Pancreas (tissue), 10 donors: ENCODE measurements around the gene PPP4R3B. TPM values are rescaled to one million over a fixed set of nuclear protein-coding genes. Genes with fewer than 3 reads are reported as not detected.
A peak's percentile ranks its signal among the peaks of the same experiment; 100 is the strongest.

Source experiments
- ATAC-seq, 4 donors: fragments of 200-7000 bp; cut with Tn5 transposase; one replicate each; pipeline versions ENCODE4 v1.8.0 to v1.9.1; 2020; ENCODE audit warnings: mild to moderate bottlenecking in 4 of 4, moderate library complexity in 4 of 4
- DNase-seq, 6 donors: peaks; one replicate each; pipeline ENCODE4 v3.0.0-alpha.2; 2020
- FAIRE-seq: peaks from 2 replicates; lab custom pipeline; 2012; peaks lifted over from hg19 to GRCh38; lab: Jason Lieb, UNC
- H3K27ac ChIP-seq, 4 donors: fragments of 200-600 bp; sonication (generic); 1 replicate in 3 of 4; 2 replicates in 1 of 4; pipeline versions ENCODE4 v1.5.0 to v1.8.0; 2020
- H3K27me3 ChIP-seq, 4 donors: fragments of 200-600 bp; one replicate each; pipeline ENCODE4 v1.8.0; 2021
- H3K36me3 ChIP-seq, 3 donors: fragments of 200-600 bp; sonication (generic) in 1 of 3; one replicate each; pipeline versions ENCODE4 v1.5.0 to v1.8.0; 2020 to 2021
- H3K4me1 ChIP-seq, 3 donors: fragments of 200-600 bp; one replicate each; pipeline ENCODE4 v1.8.0; 2021
- H3K4me3 ChIP-seq, 4 donors: fragments of 200-600 bp; sonication (generic) in 2 of 4; one replicate each; pipeline versions ENCODE4 v1.5.0 to v1.8.0; 2020 to 2021
- H3K9me3 ChIP-seq, 4 donors: fragments of 200-600 bp; one replicate each; pipeline ENCODE4 v1.8.0; 2021
- WGBS, 2 donors: extraction: QIAGEN DNeasy Blood & Tissue Kit; methylation state at CpG; one replicate each; pipeline ENCODE4 v1.1.7; 2013; 5-methylcytosine and 5-hydroxymethylcytosine counted together
- intact Hi-C, 3 donors: fragments of 100-400 bp; cut with DNase I; formaldehyde crosslinking; loops; one replicate each; pipeline versions ENCODE4 v1.11.1 to v1.14.2; 2022
- polyA plus RNA-seq, 2 donors: library from polyadenylated mRNA; stranded (reverse); fragments of 200-250 nt; gene quantifications; one replicate each; pipeline ENCODE4 v1.2.3, GENCODE V29; 2013
- total RNA-seq, 6 donors: library from RNA; stranded (reverse); fragmentation: NEBNext Ultra II Directional in 4 of 6; extraction: Animal tissue kit (Norgen Biotek cat#: 25700) in 4 of 6; gene quantifications; one replicate each; pipeline versions ENCODE4 v1.2.1 to v1.2.4, GENCODE V29; 2021 to 2023
- TF ChIP-seq, protein P1 (sequence below), 4 donors: fragments of 200-600 bp; sonication (generic) in 3 of 4; IDR thresholded peaks; one replicate each; pipeline versions ENCODE4 v1.5.0 to v1.8.0; 2021; ENCODE audit warnings: antibody characterized with exemption in 4 of 4
- donor health status: healthy with polysubstance abuse.
- donor health status: DM: no; HTN: no; CAD: no; lungs with moderate emphysema.
- donor health status: DM: no; HTN: no; CAD: no.
- donor health status: control.
- donor health status: control.
- donor health status: Bipolar disorder and iron deficiency.
- donor health status: DM: yes; HTN: yes; CAD: no.
- donor health status: DM: no; HTN: no; CAD: no.
- donor health status: DM: no; HTN: no; CAD: no.
- donor health status: DM: yes; HTN: yes; CAD: no.

Gene PPP4R3B
- total and polyA plus RNA-seq, 8 donors: 13.7 to 59.1 (median 33.5) TPM

DNA sequence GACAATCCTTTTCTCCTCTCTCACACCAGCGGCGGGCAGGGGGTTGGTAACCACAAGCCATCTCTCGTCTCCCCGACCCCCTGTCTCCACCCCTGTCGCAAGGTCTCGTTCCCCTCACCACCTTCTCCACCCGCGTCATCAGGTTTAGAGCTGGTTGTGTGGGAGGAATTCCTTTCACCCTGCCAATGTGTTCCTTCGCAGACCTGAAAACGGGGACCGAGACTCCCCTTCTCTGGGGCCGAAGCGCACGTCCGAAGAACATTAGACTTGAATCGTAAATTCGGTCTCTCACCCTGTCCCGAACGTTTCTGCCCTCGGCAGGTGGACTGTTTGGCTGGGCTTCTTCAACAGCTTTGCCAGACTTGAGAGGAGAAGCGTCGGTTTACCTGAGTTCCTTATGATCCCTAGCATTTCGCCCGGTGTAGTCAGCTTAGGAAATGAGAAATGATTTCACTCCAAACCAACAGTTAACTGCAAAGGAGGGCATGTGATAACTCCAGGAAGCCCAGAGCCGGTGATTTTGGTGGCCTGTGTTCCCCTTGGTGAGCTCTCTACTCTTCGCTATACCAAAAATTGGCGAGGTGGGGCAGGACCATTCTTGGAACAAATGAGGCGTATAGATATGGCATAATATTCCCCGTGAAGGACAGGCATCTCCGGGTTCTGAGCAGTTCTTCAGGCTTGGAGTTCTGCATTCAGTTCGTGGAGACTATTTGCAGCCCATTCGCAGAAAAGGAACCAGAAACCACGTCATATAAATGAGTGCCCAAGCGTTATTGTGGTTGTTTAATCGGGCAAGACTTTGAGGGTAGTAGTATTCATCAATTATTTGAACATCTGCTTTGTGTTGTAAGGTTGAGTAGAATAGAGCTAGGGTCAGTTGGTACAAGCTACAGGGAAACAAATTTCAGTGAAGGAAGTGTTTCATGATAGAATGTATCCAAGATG is 97.2 kb downstream of the PPP4R3B start:
- Histone ChIP-seq H3K36me3 (peaks cover 0 to 5% (median 0%) of the 10 kb centered on the region in 3 donors), H3K27me3 (no peaks in the 10 kb centered on the region), H3K27ac (peak overlapping the region; percentile 56 to 84 (median 79)), H3K4me1 (peaks cover 3 to 9% (median 4%) of the 10 kb centered on the region in 3 donors), H3K9me3 (no peaks in the 10 kb centered on the region), H3K4me3 (peak overlapping the region; percentile 52 to 85 (median 68))
- ATAC-seq: peak; percentile 16 to 47 (median 34)
- intact Hi-C loops: no loop called here
- TF ChIP-seq, protein P1, sequence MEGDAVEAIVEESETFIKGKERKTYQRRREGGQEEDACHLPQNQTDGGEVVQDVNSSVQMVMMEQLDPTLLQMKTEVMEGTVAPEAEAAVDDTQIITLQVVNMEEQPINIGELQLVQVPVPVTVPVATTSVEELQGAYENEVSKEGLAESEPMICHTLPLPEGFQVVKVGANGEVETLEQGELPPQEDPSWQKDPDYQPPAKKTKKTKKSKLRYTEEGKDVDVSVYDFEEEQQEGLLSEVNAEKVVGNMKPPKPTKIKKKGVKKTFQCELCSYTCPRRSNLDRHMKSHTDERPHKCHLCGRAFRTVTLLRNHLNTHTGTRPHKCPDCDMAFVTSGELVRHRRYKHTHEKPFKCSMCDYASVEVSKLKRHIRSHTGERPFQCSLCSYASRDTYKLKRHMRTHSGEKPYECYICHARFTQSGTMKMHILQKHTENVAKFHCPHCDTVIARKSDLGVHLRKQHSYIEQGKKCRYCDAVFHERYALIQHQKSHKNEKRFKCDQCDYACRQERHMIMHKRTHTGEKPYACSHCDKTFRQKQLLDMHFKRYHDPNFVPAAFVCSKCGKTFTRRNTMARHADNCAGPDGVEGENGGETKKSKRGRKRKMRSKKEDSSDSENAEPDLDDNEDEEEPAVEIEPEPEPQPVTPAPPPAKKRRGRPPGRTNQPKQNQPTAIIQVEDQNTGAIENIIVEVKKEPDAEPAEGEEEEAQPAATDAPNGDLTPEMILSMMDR (IDR thresholded peaks at IDR 0.05): no peak
- WGBS, 2 donors: 1% methylated on average over 35 of the region's 35 CpGs
- peak in 1 of 6 donors; percentile 42 for DNase-seq
- FAIRE-seq: no peak

DNA sequence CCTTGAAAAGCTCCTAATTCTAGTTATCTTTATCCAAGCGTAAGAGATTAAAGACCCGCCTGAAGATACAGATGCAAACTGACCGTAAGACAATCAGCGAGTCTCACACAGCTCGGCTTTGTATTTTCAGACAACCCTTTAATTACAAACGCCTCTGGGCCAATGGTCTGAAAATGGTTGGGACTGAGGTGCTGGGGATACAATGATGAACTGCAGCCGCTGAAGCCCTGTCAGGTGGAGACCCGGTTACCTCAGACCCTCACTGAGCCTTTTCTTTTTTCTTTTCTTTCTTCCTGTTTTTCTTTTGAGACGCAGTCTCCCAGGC is 98.6 kb downstream of the PPP4R3B start:
- TF ChIP-seq, protein P1 (IDR thresholded peaks at IDR 0.05): no peak
- intact Hi-C loops: no loop called here
- H3K9me3 ChIP-seq: no peaks in the 10 kb centered on the region
- peak overlapping the region; percentile 56 to 84 (median 79) for H3K27ac ChIP-seq
- peak overlapping the region; percentile 52 to 85 (median 68) for H3K4me3 ChIP-seq
- FAIRE-seq: no peak
- peaks cover 0 to 9% (median 3%) of the 10 kb centered on the region in 3 donors for H3K4me1 ChIP-seq
- no peaks in the 10 kb centered on the region for H3K27me3 ChIP-seq
- H3K36me3 ChIP-seq: peaks cover 0 to 2% (median 0%) of the 10 kb centered on the region in 3 donors
- no peak for DNase-seq
- 9 to 17% methylated on average over 9 of the region's 9 CpGs for WGBS, 2 donors
- peak; percentile 2 to 12 (median 6) for ATAC-seq

DNA sequence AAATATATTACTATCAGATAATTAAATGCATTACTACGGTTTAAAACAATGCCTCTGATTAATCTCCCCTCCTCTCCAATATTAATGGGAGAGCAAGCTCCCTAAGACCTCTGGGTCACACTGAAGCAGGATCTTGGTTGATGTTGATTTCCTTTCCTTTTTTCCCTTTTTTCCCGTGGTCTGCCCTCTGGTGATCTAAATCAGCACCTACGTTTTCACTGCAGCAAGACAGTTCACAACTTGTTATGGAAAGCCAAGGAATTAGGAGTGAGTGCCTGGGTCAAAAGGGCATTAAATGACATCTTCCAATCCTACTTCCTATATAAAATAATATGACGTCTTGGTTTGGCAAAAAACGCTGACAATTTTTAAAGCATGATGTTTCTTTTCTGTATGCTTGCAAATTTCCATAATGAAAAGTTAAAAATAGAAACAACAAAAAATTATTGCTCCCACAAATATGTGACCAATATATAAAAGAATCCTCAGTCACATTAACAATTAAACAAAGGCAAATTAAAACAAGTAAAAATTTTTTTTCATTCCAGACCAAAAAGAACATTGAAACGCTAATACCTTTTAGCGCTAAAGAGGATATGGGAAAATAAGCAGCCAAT is 105.8 kb downstream of the PPP4R3B start:
- Histone ChIP-seq H3K4me1 (no peaks in the 10 kb centered on the region), H3K27ac (no peak overlapping the region), H3K9me3 (no peaks in the 10 kb centered on the region), H3K36me3 (no peaks in the 10 kb centered on the region), H3K4me3 (no peak overlapping the region), H3K27me3 (no peaks in the 10 kb centered on the region)
- TF ChIP-seq, protein P1 (IDR thresholded peaks at IDR 0.05): no peak
- FAIRE-seq (no peak), ATAC-seq (peak in 1 of 4 donors; percentile 50), DNase-seq (no peak)
- 35 to 39% methylated on average over 7 of the region's 7 CpGs for WGBS, 2 donors
- intact Hi-C loops: no loop called here

DNA sequence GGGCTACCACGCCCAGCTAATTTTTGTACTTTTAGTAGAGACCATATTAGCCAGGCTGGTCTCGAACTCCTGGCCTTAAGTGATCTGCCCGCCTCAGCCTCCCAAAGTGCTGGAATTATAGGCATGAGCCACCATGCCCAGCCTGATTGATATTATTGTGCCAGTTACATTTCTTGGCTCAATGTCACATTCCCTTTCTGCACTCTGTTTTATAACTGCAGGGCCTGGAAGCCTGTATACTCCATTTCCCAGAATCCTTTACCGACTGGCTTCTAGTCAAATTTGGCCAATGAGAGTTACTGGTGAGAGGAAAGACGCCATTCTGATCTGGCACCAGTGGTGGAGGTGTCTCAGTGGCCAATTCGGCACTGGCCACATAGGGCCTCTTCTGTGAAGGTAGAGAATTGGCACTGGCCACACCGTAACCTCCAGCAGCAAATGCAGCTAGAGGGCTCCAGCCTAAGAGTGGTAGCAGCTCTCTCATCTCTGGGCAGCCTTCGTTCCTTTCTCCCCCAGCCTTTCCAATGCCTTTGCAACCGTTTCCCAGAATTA is 114.8 kb downstream of the PPP4R3B start:
- no peak for DNase-seq
- Histone ChIP-seq H3K9me3 (no peaks in the 10 kb centered on the region), H3K4me1 (no peaks in the 10 kb centered on the region), H3K4me3 (no peak overlapping the region), H3K27ac (no peak overlapping the region), H3K27me3 (no peaks in the 10 kb centered on the region), H3K36me3 (no peaks in the 10 kb centered on the region)
- no peak for ATAC-seq
- FAIRE-seq: no peak
- intact Hi-C loops: no loop called here
- TF ChIP-seq, protein P1 (IDR thresholded peaks at IDR 0.05): no peak
- 82 to 86% methylated on average over 9 of the region's 9 CpGs for WGBS, 2 donors
